ENCODE data around the gene SUMF1.

Gene SUMF1

DNA sequence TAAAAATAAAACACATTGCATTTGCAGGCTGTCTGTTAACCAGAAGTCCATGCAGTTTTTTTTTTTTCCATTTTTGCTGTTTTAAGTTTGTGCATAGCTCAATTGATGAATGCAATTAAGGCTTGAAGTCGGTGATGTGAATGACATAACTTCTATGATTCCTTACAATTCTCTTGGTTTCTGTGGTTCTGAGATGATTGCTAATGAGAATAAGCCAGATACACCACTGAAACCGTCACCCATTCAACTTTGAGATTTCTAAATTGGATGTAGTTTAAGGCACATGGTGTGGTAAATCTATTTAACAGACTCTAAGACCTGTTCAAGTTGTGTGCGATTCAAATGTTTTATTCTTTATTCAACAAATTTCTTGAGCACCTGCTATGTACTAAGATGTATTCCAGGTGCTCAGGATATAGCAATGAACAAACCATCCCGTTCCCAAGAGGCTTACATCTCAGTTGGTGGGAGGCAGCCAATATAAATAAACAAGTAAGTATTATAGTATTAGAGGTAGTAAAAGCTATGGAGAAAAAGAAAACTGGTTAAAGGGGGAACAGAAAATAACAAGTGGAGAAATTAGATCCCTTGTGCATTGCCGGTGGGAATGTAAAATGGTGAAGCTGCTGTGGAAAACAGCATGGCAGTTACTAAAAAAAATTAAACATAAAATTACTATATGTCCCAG is 30.1 kb upstream of the SUMF1 start:
- no peak for DNase-seq

DNA sequence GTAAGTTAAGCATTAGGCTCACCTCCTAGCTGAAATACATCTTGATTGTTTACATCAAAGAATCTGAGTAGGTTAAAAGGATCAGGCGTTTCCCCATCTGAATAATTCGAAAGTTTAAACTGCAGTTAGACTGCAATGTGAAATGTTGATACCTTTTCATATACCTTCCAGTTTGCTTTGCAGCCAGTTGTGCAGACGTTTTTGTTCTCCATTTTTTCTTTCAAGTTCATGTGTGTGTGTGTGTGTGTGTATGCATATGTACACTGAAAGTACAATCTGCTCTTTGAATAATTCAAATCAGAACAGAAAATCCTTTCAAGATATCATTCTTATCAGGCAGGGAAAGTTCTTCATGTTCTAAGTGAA is 29.0 kb upstream of the SUMF1 start:
- no peak for DNase-seq

DNA sequence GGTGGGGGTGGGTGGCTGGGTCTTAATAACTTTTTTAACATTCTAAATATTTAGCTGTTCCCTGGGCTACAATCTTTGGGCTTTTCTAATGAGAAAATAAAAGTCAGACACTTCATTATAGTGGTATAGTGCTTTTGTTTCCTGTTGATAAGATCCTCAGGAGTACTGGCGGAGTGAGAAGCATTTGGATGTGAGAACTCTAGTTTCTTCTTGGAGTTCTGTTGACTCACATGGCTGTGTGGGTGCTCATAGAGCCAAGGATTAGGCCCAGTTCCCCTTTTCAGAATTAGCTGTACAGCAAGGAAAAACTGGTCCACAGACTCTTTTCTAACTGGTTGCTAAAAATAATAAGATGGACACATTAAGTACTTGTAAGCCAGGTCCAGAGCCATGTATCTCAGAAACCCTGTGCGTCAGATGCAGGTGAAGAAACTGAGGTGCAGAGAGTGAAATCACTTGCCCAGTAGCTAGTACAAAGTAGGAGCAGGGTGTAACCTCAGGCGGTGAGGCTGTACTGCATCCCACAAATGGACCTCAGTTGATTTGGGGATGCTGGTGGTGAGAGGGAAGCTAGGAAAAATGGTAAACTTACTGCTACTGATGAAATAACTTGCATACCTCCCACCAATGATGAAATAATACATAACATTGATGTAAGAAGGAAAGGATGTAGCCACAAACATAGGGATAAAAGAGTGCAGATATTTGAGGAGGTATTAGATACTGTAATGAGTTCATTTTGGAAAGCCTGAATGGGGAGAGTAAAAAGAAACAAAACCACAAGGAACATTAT is 28.4 kb upstream of the SUMF1 start:
- DNase-seq, result no peak

DNA sequence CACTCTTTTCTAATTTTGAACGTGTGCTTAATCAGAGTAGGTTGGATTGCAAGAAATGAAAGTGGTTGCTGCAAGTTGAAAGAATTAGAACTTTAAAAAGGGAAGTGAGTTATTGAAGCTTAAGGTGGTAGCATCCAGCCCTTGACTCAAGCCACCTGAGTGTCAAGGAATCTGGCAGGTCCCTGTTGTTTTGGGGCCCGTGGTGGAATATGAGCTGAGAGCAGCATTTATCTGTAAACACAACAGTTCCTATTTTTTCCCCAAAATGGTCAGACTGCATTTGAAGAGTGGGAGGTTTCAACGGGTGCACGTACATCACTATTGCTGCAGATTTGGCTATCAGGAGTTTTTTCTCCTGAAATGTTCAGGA is 27.8 kb upstream of the SUMF1 start:
- DNase-seq, result no peak

DNA sequence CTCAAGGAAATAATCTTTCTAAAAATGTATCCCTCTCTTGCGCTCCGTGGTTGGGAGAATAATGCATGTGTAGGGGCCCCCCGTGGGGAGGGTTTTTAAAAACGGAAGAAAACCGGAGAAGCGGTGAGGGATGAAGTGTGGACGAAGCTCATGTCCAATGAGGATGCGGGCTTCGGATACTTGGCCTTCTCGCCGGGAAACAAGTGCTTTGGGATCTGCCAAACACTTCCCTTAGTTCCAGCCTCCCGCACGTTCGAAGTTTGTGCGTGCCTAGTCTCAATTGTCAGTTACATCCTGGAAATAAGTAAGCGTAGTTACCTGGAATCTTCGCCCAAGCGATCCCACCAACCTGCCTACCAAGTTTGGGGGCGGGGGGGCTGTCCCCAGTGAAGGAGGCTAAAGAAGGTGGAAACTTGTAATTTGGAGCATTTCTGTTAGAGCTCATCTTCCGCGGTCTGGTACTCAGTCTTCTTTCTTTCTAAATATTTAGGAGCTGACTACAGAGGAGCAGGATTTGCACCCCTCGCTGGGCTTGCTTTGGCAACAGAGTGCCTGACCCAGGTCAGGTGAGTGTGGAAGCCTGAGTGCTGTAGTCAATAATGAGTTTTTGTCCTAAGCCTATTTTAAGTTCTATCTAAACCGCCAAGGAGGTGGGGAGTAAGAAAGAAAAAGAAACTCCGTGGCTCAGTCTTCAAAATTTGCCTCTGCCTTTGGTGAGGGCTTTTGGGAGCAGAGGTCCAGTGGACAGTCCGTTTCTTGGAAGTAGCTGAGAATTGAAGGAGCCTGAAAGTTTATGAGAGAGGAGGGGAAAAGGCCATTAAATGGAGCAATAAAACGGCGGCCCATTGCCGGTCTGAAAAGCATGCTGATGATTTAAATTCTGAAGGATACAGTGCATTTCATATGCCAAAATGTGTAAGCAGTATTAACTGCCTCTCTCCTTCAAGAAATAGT is 27.1 kb upstream of the SUMF1 start:
- no peak for DNase-seq

DNA sequence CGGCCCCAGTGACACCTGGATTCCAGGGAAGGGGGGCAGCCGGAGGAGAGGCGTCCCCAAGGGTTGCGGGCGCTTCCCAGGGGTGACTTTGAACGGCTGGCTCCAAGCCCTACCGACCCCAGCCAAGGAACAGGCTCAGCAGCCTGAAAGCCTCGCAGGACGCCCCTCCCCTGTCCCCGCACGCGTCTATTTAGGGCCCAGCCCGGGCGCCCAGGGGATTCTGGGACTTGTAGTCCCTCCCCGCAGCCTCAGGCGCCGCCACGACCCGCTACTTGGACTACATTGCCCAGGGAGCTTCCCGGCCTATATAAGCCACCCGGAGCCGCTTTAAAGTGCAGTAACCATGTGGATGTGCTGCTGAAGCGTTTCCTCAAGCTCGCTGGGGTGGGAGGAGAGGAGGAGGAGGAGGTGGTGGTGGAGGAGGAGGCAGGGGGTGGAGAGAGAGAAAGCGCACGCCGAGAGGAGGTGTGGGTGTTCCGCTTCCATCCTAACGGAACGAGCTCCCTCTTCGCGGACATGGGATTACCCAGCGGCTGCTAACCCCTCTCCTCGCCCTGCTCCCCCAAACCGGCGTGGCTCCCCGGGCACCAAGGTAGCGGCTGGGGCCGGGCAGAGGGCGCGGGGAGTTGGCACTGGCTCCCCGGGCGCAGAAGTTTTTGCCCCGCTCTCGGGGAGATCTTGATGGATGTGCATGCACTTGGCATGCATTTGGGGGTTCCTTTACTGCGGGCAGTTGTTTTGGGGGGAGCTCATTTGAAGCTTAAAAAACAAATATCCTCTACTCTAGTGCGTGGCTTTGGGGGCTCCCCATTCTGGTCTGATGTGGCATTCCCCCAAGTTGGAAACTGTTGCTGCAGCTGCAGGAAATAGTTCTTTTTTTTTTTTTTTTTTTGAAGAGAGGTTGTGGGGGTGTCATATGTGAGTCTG is 26.2 kb upstream of the SUMF1 start, which contains the start of gene ITPR1:
ITPR1 (plus strand) TSS at position 335 of the 927 bp plus-strand sequence. CDS start 23,144 bp downstream, outside the sequence.
- peak; percentile 73 for DNase-seq

DNA sequence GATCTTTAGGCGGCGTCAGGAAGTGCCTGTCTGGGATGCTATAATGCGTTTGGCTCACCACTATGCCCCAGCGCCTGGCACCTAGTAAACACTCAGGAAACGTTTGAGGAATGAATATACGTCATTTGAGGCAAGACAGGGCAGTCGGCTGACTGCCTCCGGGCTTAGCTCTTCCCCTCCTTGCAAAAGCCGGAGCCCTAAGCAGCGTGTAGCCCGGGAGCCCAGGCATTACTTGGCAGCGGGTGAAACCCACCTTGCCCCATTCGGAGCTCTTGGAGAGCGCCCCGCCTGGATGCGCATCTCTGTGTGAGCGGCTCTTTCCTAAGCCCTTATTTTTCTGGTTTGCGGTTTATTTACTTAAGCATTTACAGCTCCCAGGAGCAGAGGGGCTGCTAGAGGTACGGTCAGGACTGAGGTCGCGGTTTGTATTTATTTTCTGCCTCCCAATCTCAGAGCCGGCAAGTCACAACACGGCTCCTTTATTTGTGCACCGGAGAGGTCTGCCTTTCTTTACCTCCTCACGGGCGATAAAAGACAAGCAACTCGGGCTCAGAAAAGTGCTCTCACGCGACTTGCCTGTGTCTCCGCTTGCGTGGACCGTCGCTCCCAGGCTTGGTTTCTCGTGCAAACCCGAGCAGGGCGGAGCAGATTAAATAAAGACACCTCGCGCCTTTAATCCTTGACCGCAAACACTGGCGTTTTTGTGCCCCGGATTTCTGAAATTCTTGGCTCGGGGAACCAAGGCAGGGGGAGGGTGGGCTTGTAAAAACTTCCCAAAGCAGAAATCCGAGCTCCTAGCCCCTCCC is 25.3 kb upstream of the SUMF1 start:
- DNase-seq, result no peak

DNA sequence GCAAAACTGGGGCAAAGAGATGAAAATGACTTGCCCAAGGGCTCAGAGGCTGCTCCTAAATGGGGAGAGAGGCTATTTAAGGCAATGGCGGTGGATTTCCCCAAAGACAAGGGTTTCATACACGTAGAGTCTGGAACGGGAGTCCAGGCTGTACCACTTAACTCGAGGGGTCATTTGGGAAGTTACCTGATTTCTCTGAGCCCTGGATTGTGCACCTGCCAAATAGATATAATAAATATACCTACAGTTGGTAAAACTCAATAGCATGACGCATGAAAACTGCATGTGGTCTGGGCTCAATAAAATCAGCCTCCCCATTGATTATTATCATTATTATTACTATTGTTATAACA is 24.8 kb upstream of the SUMF1 start:
- DNase-seq, result no peak

DNA sequence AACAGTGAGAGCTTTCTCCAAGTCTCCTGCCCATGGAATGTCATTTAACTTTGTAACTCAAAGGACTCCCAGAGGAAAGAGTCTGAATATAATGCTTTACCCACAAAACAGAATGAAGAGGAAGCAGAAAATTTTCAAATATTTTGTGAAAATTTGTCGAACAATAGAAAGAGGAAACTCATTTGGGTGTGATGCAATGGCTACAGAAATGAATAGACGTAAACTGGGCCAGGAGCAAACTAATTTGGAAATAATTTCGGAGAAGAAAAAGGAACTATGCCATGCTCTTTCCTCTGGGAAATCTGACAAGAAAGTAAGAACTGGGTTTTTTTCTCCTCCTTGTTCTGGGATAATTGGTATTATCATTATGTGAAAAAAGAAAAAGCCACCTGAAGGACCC is 11.2 kb upstream of the SUMF1 start:
- no peak for DNase-seq

DNA sequence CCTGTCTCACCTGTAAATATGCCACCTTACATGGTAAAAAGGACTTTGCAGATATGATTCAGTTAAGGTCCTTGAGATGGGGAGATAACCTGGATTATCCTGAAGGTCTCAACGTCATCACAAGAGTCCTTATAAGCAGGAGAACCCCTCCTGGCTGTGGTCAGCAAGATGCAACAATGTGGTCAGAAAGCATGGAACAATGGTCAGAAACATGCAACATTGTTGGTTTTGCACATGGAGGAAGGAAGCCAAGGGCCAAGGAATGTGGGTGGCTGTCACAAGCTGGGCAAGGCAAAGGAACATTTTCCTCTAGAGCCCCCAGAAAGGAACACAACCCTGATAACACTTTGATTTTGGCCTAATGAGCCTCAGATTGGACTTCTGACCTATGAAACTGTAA is 9.4 kb upstream of the SUMF1 start:
- no peak for DNase-seq

DNA sequence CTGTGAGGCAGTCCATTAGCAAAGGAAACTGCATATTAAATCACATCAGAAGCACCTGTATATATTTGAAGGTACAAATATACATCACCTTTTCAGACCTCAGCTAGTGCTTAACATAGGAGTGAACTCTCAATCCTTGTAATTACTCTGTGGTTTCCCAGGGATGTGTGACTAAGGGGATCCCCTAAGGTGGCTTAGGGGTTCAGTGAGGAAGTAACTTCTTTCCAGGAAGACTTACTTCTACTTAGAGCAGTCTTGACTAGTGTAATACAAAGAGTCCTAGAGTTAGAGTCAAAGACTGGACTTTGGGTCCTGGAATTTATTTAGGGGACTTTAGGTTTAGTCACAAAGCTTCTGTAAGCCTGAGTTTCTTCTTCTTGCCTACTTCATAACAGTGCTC is 8.7 kb upstream of the SUMF1 start:
- no peak for DNase-seq

DNA sequence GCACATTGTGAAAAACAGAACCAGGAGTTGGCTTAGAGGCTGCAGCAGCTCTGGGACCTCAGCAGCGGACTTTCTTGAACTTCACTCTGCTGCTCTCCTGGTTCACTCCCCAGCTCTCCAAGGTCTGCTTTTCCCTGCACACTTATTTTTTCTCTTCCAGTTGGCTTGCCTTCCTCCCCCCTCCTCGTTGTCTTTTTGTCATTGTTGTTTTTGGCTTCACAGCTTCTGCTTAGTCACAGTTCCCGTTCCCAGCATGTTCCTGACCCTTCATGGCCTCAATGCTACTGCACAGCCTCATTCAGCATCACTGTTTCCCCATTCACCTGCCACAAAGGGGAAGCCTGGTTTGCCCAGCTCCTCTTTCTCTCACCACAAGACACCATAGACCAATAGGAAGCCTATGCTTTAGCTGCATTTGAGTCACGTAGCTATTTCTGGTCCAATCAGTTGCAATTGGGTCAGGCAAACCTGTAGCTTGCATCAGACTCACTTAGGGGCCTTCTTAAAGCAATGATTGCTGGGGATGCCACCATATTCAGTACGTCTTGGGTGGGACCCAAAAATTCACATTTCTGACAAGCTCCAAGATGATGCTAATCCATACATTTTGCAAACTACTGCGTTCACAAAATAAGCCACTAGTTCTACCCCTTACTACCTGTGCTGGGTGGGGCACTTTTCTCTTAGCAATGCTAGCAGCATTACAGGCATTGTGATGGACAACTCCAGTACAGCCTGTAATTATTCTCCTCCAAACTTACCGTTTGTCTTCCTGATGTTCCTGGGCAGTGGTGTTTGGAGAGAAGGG is 7.8 kb upstream of the SUMF1 start:
- no peak for DNase-seq

DNA sequence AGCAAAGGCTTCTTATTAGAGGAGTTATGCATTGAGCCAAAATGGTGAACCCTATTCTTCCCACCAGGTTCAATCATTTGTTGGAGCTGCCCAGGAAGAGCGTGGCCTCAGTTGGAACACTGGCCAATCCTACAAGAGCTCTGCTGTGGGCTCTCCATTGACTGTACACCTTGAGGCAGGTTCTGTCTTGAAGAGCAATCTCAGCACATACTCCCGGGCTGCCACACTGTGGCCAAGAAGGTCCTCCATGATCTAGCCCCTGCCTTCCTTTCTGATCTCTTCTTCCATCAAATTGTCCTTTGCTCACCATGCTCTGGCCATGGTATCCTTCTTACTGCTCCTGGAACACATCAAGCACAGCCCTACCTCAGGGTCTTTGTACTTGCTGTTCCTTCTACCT is 5.7 kb upstream of the SUMF1 start:
- no peak for DNase-seq

DNA sequence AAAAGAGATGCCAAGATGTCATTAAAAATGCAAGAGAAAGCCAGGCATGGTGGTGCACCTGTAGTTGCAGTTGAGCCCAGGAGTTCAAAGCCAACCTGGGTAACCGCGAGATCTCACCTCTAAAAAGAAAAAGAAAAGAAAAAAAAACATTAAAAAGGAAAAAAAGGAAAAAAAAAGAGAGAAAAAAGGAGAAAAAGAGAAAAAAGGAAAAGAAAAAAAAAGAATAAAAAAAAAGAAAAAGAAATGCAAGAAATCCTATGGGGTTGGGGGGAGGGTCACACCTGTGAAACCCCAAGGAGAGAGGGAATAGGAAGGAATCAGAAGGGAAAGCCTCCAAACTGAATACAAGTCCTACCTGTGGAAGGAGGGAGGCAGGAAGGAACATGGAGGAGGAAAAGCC is 5.2 kb upstream of the SUMF1 start:
- no peak for DNase-seq

DNA sequence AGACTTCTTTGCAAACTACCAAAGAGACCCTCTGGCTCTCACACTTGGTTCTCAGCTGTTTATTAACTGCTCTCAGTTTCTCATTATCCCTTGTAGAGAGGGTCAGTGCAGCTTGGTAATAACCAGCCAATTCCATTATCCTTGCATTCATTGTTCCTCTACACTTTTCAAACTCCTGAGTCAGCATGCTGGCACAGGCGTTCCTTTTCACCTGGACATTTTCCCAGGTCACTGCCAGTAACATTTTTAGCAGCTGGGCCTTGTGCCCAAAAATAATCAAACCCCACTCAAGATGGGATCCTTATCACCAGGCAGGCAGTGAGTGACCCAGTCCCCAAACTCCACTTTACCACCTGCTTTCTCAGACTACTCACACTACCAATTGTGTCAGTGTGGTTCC is 4.8 kb upstream of the SUMF1 start:
- no peak for DNase-seq

DNA sequence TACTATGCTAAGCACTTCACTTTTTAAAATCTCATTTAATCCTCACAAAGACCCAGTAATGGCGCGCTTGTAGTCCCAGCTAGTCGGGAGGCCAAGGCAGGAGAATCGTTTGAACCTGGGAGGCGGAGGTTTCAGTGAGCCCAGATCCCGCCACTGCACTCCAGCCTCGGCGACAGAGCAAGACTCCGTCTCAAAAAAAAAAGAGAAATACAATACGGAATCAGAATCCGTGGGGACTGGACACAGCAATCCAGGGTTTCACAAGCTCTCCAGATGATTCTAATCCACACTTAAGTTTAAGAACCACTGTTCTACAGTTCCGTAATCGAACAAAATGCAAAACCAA is 426 bp upstream of the SUMF1 start:
- DNase-seq, result no peak

DNA sequence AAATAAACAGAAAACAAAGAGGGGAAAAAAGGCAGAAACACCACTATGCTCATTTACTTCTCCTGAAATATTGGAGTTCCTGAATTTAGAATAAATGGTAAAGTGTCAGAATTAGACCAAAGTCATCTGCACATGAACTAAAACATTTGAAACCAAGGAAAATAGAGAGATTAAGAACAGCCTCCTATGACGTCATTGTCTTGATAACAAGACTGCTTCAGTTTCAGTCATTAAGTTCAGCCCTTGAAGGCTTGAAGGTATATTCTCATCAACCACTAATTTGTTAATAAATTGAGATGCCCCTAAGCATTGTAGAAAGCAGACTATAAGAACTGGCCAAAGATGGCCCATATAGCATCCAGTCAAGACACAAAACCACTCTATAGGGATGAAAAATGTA is 2.5 kb downstream of the SUMF1 start:
- no peak for DNase-seq

DNA sequence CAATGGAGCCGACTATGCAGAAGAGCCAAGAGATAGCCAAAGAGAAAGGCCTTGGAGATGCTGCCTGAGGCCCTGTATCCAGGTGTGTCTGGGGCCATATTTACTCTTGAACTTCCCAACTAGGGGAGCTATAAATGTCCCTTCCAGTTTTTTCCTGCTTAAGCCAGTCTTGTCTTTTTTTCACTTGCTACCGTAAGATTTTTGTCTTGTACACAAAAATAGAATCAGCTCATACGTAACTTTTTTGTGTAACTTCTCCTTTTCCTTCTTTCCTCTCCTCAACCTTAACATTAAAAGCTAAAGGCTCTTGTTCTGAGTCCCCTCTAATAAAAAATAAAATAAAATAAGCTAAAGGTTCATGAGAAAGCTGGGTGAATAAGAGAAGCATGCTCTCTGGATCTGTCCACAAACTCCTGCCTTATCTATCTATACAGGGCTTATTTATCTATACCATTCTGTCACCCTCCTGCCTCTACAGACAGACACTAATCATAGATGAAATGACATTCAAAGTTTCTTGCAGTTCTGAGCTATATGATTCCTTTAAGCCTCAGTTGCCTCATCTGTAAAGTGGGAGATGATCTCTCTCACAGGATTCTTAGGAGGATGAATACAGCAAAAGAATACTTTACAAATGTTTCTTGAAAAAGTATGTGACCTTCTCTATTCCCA is 4.6 kb downstream of the SUMF1 start:
- DNase-seq, result no peak

DNA sequence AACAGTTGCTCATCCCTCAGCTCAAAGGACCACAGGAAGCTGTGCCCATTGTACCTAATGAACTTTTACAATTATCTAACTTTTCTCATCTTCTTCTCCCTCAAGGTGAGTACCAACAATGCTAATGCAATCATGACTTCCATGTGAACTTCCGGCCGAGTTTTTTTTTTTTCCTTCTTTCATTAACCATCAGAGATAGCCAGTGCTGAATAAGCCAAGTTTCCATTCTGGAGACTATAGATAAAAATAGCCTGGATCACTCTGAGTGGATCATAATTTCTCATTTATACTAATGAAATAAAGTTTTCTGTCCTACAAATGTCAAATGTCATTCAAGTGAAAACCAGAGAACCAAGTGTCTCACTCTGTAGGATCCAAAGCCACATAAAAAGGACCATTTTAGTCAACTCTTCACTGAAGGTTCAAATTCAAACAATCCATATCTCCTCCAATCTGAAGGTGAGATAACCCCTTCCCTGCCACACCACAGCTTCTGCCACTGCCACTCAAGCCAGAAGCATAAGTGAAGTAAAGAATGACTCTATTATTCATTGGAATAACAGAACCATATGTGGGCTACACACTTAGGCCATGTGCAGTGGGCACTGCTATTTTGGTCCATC is 5.5 kb downstream of the SUMF1 start:
- no peak for DNase-seq

DNA sequence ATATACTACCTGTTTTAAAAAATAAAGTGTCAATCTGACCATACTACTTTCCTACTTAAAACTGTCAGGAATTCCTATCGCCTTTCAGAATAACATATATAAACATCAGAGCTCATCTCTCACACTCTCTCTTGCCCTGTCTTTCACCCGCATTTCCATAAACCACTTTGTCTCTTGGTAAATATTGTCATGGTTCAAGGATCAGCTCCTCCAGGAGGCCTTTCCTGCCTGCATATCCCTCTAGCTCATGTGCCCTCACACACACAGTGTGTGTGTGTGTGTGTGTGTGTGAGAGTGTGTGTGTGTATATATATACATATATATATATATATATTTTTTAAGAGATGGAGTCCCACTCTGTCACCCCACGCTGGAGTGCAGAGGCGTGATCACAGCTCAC is 6.7 kb downstream of the SUMF1 start:
- no peak for DNase-seq
